Transverse colon (tissue), 4 donors: ENCODE results near the gene HNRNPUL1.

Experiments
- CTCF ChIP-seq, 5 experiments: fragments of 200-600 bp in 3 of 5; fragments of 450-650 bp in 2 of 5; sonication (generic) in 3 of 5; IDR thresholded peaks; 1 replicate in 2 of 5; 2 replicates in 3 of 5; pipeline ENCODE4 v1.5.1; 2016 to 2017; ENCODE audit warnings: antibody characterized with exemption in 5 of 5, inconsistent platforms in 3 of 5, mild to moderate bottlenecking in 2 of 5, moderate library complexity in 1 of 5
- POLR2A ChIP-seq: fragments of 450-650 bp; IDR thresholded peaks from one replicate; pipeline ENCODE4 v1.6.1; 2016; ENCODE audit warnings: antibody characterized with exemption, mild to moderate bottlenecking, moderate library complexity
- POLR2AphosphoS5 ChIP-seq, 3 donors: sonication (generic); formaldehyde crosslinking; IDR thresholded peaks; one replicate each; pipeline ENCODE4 v1.6.1; 2016; ENCODE audit warnings: antibody characterized with exemption in 3 of 3

- TF ChIP-seq CTCF (IDR thresholded peaks at IDR 0.05): no peak
- TF ChIP-seq POLR2AphosphoS5 (IDR thresholded peaks at IDR 0.05): no peak
- TF ChIP-seq POLR2A: no peak
These were observed 2.5 kb upstream of the HNRNPUL1 start for GRCh38 chr19:41261474-41262190.
